Pulmonary artery endothelial cell (primary cell): ENCODE data around the gene MXD3. TPM values are rescaled to one million over a fixed set of nuclear protein-coding genes. Genes with fewer than 3 reads are reported as not detected.
"Not testable (repeated sequence)": the region's sequence is repeated elsewhere in the genome, so short reads cannot be mapped to it uniquely, and the experiment has no call there.

Experiments
- DNase-seq: peaks from one replicate; pipeline ENCODE4 v3.0.0-alpha.2; 2011; ENCODE audit warnings: low read depth, low spot score
- total RNA-seq: library from RNA; depleted of rRNA; stranded (reverse); fragments of >200 nt; gene quantifications from 2 replicates; pipeline ENCODE4 v1.2.3, GENCODE V29; 2014

MXD3 gene
- total RNA-seq, 1 donor from 2014 or later = 14.0 TPM

DNA sequence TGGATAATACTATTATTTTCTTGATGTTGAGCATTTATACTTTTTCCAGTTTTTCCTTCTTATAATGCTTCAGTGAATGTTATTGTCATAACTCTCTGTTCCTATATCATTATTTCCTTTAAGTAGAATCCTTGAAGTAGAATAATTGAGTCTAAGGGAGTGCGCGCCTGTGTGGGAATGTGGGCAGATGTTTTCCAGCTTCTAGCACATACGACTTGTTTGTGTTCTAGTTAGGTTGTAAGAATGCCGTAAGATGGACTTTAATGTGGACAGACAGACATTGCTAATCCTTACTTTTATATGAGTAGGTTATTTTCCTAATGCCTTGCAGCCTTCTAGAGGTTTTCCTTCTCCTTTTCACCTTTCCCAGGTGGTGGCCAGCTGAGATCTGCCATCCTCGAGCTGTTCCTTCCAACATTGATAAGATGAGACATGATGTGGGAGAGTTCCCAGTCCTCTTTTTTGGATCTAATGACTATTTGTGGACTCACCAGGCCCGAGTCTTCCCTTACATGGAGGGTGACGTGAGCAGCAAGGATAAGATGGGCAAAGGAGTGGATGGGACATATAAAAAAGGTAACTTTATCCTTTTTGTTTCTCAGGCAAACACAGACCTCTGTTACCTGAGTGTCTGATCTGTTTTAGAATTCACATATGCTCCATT, 42.3 kb downstream of the MXD3 start:
- DNase-seq = no peak

DNA sequence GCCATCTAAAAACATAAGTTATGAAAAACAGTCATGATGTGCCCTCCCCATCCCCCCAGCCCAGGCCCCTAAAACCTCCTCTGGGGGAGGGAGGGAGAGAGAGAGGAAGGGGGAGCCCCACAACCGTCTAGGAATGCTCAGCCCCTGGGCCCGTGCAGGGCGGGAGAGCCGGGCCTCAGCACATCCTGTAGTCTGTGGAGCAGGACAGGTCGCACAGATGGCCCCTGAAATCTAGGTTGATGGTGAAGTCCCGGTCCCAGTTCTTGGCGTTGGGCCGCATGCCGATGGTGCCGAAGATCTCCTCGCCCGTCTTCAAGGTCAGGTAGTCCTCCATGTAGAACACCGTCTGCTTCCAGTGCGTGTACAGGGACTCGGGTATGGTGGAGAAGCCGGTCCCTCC, 46.3 kb downstream of the MXD3 start:
- no peak for DNase-seq

DNA sequence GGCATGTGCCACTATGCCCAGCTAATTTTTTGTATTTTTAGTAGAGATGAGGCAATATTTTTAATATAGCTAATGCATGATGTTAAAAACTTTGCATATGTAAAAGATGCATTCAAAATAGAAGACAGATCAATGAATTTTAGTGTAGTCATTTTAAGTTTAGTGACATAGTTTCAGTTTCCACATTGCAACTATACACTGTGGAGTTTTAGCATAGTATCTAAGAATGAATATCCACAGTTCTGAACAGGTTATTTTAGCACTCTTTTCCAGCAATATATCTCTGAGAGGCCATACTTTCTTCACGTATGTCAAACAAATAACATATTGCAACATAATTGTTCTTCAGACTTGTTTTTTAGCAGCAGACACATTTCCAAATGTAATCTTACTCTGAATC, 47.5 kb downstream of the MXD3 start:
- DNase-seq = no peak

DNA sequence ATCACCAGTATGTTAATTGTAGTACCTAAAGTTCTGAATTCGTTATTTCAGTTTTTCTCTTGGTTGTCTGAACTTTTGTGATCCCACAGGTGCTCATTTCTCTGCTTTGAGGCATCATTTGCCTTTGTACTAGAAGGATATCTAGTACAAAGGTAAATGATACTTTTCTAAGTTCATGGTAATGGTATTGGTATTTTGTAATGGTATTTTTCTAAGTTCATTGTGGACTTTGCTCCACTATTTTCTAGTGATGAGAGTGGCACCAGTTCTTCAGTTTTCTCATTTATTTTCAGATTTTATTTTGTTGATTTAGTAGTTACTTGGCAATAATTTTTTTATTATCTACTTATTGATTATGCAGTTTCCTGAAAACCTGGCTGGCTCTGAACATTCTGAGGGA, 50.2 kb downstream of the MXD3 start:
- no peak for DNase-seq

DNA sequence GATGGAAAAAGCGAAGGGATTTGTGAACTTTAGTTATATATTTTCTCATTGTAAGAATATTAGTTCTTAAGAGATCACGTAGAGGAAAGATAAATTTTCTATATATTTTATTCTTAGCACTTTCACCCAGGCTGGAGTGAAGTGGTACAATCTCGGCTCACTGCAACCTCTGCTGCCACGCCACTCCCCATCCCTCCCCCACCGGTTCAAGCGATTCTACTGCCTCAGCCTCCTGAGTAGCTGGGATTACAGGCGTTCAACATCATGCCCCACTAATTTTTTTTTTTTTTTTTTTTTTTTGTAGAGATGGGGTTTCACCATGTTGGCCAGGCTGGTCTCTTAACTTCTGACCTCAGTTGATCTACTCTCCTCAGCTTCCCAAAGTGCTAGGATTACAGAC, 50.7 kb downstream of the MXD3 start:
- DNase-seq = no peak

DNA sequence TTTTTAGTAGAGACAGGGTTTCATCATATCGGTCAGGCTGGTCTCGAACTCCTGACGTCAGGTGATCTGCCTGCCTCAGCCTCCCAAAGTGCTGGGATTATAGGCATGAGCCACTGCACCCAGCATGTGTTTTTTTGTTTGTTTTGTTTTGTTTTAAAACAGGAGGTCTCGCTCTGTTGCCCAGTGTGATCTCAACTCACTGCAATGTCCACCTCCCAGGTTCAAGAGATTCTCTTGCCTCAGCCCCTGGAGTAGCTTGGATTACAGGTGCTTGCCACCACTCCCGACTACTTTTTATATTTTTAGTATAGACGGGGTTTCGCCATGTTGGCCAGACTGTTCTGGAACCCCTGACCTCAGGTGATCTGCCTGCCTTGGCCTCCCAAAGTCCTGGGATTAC, 53.0 kb downstream of the MXD3 start:
- DNase-seq = not testable (repeated sequence)

Other genes starting within 250 kb of the MXD3 start
- gene FGFR4, start 225.0 kb downstream of the MXD3 start, total RNA-seq = 0.86 and 1.2 TPM in 2 replicates
- gene NSD1, start 178.1 kb downstream of the MXD3 start, total RNA-seq = 35.0 and 61.6 TPM in 2 replicates
- 15.4 and 22.2 TPM in 2 replicates for gene RAB24, start 8.2 kb downstream of the MXD3 start, total RNA-seq
- gene PRELID1, start 8.1 kb downstream of the MXD3 start, total RNA-seq = 144 and 147 TPM in 2 replicates
- 329 and 383 TPM in 2 replicates for gene LMAN2, start 39.8 kb upstream of the MXD3 start, total RNA-seq
- 3.4 and 7.3 TPM in 2 replicates for gene RGS14, start 46.0 kb upstream of the MXD3 start, total RNA-seq
- gene SLC34A1, start 72.5 kb upstream of the MXD3 start, total RNA-seq = not detected in 2 replicates
- gene PFN3, start 88.8 kb upstream of the MXD3 start, total RNA-seq = not detected in 2 replicates
- 1.1 and 1.5 TPM in 2 replicates for gene F12, start 97.7 kb upstream of the MXD3 start, total RNA-seq
- 28.3 and 37.7 TPM in 2 replicates for gene GRK6, start 114.8 kb upstream of the MXD3 start, total RNA-seq
- 5.1 and 9.4 TPM in 2 replicates for gene PRR7, start 134.9 kb upstream of the MXD3 start, total RNA-seq
- gene DBN1, start 161.7 kb upstream of the MXD3 start, total RNA-seq = 201 TPM in 2 replicates
- 82.4 and 89.8 TPM in 2 replicates for gene PDLIM7, start 185.7 kb upstream of the MXD3 start, total RNA-seq
- gene DOK3, start 197.9 kb upstream of the MXD3 start, total RNA-seq = 2.0 and 2.6 TPM in 2 replicates
- gene DDX41, start 205.1 kb upstream of the MXD3 start, total RNA-seq = 107 and 135 TPM in 2 replicates
- 10.7 and 13.5 TPM in 2 replicates for gene FAM193B, start 242.7 kb upstream of the MXD3 start, total RNA-seq